Testis (tissue), 2 donors: ENCODE data around the gene FOXN1.

Source experiments
- POLR2A ChIP-seq: fragments of 450-650 bp; IDR thresholded peaks from one replicate; pipeline ENCODE4 v1.6.1; 2017; ENCODE audit warnings: antibody characterized with exemption, mild to moderate bottlenecking, moderate library complexity
- TF ChIP-seq, protein P1 (sequence below), 3 experiments: fragments of 450-650 bp in 2 of 3; fragments of 200-600 bp in 1 of 3; sonication (generic) in 1 of 3; IDR thresholded peaks; one replicate each; pipeline ENCODE4 v1.5.1; 2016 to 2019; ENCODE audit warnings: antibody characterized with exemption in 3 of 3, mild to moderate bottlenecking in 2 of 3, moderate library complexity in 1 of 3

- TF ChIP-seq, protein P1, sequence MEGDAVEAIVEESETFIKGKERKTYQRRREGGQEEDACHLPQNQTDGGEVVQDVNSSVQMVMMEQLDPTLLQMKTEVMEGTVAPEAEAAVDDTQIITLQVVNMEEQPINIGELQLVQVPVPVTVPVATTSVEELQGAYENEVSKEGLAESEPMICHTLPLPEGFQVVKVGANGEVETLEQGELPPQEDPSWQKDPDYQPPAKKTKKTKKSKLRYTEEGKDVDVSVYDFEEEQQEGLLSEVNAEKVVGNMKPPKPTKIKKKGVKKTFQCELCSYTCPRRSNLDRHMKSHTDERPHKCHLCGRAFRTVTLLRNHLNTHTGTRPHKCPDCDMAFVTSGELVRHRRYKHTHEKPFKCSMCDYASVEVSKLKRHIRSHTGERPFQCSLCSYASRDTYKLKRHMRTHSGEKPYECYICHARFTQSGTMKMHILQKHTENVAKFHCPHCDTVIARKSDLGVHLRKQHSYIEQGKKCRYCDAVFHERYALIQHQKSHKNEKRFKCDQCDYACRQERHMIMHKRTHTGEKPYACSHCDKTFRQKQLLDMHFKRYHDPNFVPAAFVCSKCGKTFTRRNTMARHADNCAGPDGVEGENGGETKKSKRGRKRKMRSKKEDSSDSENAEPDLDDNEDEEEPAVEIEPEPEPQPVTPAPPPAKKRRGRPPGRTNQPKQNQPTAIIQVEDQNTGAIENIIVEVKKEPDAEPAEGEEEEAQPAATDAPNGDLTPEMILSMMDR (IDR thresholded peaks at IDR 0.05): no peak
- TF ChIP-seq POLR2A: no peak
These were observed 4.5 kb upstream of the FOXN1 start for GRCh38 chr17:28501421-28502284.
